ENCODE data around the gene SCAP. TPM values are rescaled to one million over a fixed set of nuclear protein-coding genes. Genes with fewer than 3 reads are reported as not detected.
"Not testable (repeated sequence)": the region's sequence is repeated elsewhere in the genome, so short reads cannot be mapped to it uniquely, and the experiment has no call there.

The SCAP gene
- total RNA-seq, 1 experiment from 2014 or later, result 115 TPM

GRCh38 chr3:47469616-47470015, 6.1 kb downstream of the SCAP start (continued):
- no peak for TF ChIP-seq PRDM15 (CRISPR knock-in tag; IDR thresholded peaks at IDR 0.05)
- no peak for TF ChIP-seq CBFB (CRISPR knock-in tag; IDR thresholded peaks at IDR 0.05; ENCODE audit: low read depth)
- no peak for TF ChIP-seq ZBTB21 (CRISPR knock-in tag; IDR thresholded peaks at IDR 0.05; ENCODE audit: borderline replicate concordance)

DNA sequence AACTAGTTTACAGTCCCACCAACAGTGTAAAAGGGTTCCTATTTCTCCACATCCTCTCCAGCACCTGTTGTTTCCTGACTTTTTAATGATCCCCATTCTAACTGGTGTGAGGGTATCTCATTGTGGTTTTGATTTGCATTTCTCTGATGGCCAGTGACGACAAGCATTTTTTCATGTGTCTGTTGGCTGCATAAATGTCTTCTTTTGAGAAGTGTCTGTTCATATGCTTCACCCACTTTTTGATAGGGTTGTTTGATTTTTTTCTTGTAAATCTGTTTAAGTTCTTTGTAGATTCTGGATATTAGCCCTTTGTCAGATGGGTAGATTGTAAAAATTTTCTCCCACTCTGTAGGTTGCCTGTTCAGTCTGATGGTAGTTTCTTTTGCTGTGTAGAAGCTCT, 7.4 kb downstream of the SCAP start:
- H3K9me3 Mint-ChIP-seq, H3K27ac Mint-ChIP-seq, ATAC-seq: not testable (repeated sequence)

GRCh38 chr3:47464588-47464987, 11.2 kb downstream of the SCAP start:
- Mint-ChIP-seq H3K36me3 (peaks cover 26% of the 10 kb centered on the region), H3K27me3 (ENCODE audit: low read depth) (no peaks in the 10 kb centered on the region), H3K4me3 (no peak overlapping the region), H3K27ac (no peak overlapping the region), H3K9me3 (peaks cover 13% of the 10 kb centered on the region), H3K4me1 (peaks cover 6% of the 10 kb centered on the region)
- ChIA-PET CTCF (interaction anchor here (2.0 kb wide), 1 partner anchor 43 kb away, joined by 4 read pairs; no protein-coding TSS in a partner anchor), POLR2A (no interaction called here)
- ATAC-seq (no peak), DNase-seq (ENCODE audit: low spot score) (no peak)
- TF ChIP-seq SP1 (CRISPR knock-in tag; conservative IDR thresholded peaks at IDR 0.05) (no peak), MXD4 (CRISPR knock-in tag; IDR thresholded peaks at IDR 0.05; ENCODE audit: borderline replicate concordance) (no peak), ATF2 (CRISPR knock-in tag; IDR thresholded peaks at IDR 0.05; ENCODE audit: borderline replicate concordance, low read depth) (no peak), FOXP1 (CRISPR knock-in tag; IDR thresholded peaks at IDR 0.05; ENCODE audit: borderline replicate concordance) (no peak), ZNF219 (CRISPR knock-in tag; IDR thresholded peaks at IDR 0.05; ENCODE audit: borderline replicate concordance) (no peak)
- TF ChIP-seq, protein P1, sequence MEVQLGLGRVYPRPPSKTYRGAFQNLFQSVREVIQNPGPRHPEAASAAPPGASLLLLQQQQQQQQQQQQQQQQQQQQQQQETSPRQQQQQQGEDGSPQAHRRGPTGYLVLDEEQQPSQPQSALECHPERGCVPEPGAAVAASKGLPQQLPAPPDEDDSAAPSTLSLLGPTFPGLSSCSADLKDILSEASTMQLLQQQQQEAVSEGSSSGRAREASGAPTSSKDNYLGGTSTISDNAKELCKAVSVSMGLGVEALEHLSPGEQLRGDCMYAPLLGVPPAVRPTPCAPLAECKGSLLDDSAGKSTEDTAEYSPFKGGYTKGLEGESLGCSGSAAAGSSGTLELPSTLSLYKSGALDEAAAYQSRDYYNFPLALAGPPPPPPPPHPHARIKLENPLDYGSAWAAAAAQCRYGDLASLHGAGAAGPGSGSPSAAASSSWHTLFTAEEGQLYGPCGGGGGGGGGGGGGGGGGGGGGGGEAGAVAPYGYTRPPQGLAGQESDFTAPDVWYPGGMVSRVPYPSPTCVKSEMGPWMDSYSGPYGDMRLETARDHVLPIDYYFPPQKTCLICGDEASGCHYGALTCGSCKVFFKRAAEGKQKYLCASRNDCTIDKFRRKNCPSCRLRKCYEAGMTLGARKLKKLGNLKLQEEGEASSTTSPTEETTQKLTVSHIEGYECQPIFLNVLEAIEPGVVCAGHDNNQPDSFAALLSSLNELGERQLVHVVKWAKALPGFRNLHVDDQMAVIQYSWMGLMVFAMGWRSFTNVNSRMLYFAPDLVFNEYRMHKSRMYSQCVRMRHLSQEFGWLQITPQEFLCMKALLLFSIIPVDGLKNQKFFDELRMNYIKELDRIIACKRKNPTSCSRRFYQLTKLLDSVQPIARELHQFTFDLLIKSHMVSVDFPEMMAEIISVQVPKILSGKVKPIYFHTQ (CRISPR knock-in tag; IDR thresholded peaks at IDR 0.05), result no peak
- TF ChIP-seq, protein P2, sequence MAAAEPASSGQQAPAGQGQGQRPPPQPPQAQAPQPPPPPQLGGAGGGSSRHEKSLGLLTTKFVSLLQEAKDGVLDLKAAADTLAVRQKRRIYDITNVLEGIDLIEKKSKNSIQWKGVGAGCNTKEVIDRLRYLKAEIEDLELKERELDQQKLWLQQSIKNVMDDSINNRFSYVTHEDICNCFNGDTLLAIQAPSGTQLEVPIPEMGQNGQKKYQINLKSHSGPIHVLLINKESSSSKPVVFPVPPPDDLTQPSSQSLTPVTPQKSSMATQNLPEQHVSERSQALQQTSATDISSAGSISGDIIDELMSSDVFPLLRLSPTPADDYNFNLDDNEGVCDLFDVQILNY (CRISPR knock-in tag; IDR thresholded peaks at IDR 0.05), result no peak
- TF ChIP-seq, protein P3, sequence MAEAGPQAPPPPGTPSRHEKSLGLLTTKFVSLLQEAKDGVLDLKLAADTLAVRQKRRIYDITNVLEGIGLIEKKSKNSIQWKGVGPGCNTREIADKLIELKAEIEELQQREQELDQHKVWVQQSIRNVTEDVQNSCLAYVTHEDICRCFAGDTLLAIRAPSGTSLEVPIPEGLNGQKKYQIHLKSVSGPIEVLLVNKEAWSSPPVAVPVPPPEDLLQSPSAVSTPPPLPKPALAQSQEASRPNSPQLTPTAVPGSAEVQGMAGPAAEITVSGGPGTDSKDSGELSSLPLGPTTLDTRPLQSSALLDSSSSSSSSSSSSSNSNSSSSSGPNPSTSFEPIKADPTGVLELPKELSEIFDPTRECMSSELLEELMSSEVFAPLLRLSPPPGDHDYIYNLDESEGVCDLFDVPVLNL (CRISPR knock-in tag; IDR thresholded peaks at IDR 0.05; ENCODE audit: borderline replicate concordance, low read depth), result no peak
- TF ChIP-seq, protein P4, sequence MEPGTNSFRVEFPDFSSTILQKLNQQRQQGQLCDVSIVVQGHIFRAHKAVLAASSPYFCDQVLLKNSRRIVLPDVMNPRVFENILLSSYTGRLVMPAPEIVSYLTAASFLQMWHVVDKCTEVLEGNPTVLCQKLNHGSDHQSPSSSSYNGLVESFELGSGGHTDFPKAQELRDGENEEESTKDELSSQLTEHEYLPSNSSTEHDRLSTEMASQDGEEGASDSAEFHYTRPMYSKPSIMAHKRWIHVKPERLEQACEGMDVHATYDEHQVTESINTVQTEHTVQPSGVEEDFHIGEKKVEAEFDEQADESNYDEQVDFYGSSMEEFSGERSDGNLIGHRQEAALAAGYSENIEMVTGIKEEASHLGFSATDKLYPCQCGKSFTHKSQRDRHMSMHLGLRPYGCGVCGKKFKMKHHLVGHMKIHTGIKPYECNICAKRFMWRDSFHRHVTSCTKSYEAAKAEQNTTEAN (CRISPR knock-in tag; IDR thresholded peaks at IDR 0.05), result no peak

More for the DNA sequence above, 7.4 kb downstream of the SCAP start:
- POLR2A ChIA-PET; DNase-seq (ENCODE audit: low spot score); H3K4me3 Mint-ChIP-seq; H3K27me3 Mint-ChIP-seq (ENCODE audit: low read depth); H3K4me1 Mint-ChIP-seq; CTCF ChIA-PET: not testable (repeated sequence)
- H3K36me3 Mint-ChIP-seq, result peaks cover 14% of the 10 kb centered on the region

DNA sequence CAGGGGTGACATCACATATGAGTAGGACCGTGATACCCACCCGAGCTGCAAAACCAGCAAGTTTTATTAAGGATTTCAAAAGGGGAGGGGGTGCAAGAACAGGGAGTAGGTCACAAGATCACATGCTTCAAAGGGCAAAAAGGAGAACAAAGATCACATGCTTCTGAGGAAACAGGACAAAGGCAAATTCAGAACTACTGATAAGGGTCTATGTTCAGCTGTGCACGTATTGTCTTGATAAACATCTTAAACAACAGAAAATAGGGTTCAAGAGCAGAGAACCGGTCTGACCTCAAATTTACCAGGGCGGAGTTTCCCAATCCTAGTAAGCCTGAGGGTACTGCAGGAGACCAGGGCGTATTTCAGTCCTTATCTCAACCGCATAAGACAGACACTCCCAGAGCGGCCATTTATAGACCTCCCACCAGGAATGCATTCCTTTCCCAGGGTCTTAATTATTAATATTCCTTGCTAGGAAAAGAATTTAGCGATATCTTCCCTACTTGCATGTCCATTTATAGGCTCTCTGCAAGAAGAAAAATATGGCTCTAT, 16.1 kb downstream of the SCAP start:
- ATAC-seq; DNase-seq (ENCODE audit: low spot score); H3K4me1 Mint-ChIP-seq; H3K27ac Mint-ChIP-seq; CTCF ChIA-PET; H3K4me3 Mint-ChIP-seq; POLR2A ChIA-PET; H3K27me3 Mint-ChIP-seq (ENCODE audit: low read depth): not testable (repeated sequence)
- Mint-ChIP-seq H3K9me3 (peaks cover 16% of the 10 kb centered on the region), H3K36me3 (peaks cover 19% of the 10 kb centered on the region)
